Liver (tissue), 9 donors: ENCODE results near the gene ANGEL2. TPM values are rescaled to one million over a fixed set of nuclear protein-coding genes. Genes with fewer than 3 reads are reported as not detected.

Experiments used
- DNase-seq: peaks from one replicate; pipeline ENCODE4 v3.0.0-alpha.2; 2017; ENCODE audit warnings: low spot score
- H3K27ac ChIP-seq, 2 donors: one replicate each; pipeline ENCODE4 v1.7.0; 2013; ENCODE audit warnings: inconsistent platforms in 2 of 2, low read length in 2 of 2, control low read depth in 1 of 2, low read depth in 1 of 2, mild to moderate bottlenecking in 1 of 2
- H3K27me3 ChIP-seq, 4 donors: one replicate each; pipeline versions ENCODE4 v1.6.1 to v1.7.0; 2013; ENCODE audit warnings: low read length in 3 of 4, inconsistent platforms in 1 of 4, mild to moderate bottlenecking in 1 of 4, moderate library complexity in 1 of 4; ENCODE audit not compliant: control insufficient read depth in 4 of 4, insufficient read depth in 4 of 4
- H3K36me3 ChIP-seq, 4 donors: one replicate each; pipeline versions ENCODE4 v1.6.1 to v1.7.0; 2013; ENCODE audit warnings: low read length in 3 of 4, mild to moderate bottlenecking in 3 of 4, low read depth in 1 of 4, moderate library complexity in 1 of 4; ENCODE audit not compliant: control insufficient read depth in 4 of 4, insufficient read depth in 3 of 4
- H3K4me1 ChIP-seq, 4 donors: one replicate each; pipeline versions ENCODE4 v1.6.1 to v1.7.0; 2013; ENCODE audit warnings: low read length in 3 of 4, mild to moderate bottlenecking in 3 of 4, moderate library complexity in 1 of 4; ENCODE audit not compliant: control insufficient read depth in 4 of 4, insufficient read depth in 4 of 4
- H3K4me3 ChIP-seq, 3 donors: one replicate each; pipeline versions ENCODE4 v1.6.1 to v1.7.0; 2013; ENCODE audit warnings: low read length in 3 of 3, control low read depth in 1 of 3, low read depth in 1 of 3, mild to moderate bottlenecking in 1 of 3
- H3K9ac ChIP-seq, 2 donors: one replicate each; pipeline ENCODE4 v1.7.0; 2013; ENCODE audit warnings: low read length in 2 of 2, mild to moderate bottlenecking in 2 of 2, moderate library complexity in 2 of 2, control low read depth in 1 of 2, low read depth in 1 of 2
- H3K9me3 ChIP-seq, 4 donors: one replicate each; pipeline versions ENCODE4 v1.6.1 to v1.7.0; 2013; ENCODE audit warnings: low read length in 3 of 4; ENCODE audit not compliant: control insufficient read depth in 4 of 4
- CTCF ChIP-seq: fragments of 150-350 bp; IDR thresholded peaks from 2 replicates; pipeline ENCODE4 v1.5.1; 2017; ENCODE audit warnings: improper control_type of control experiment, low read depth, low read length; ENCODE audit not compliant: missing input control
- EGR1 ChIP-seq, 2 donors: IDR thresholded peaks; 2 replicates each; pipeline ENCODE4 v1.6.1; 2016 to 2018; ENCODE audit warnings: antibody characterized with exemption in 2 of 2, low read depth in 2 of 2
- FOXA1 ChIP-seq: IDR thresholded peaks from 2 replicates; pipeline ENCODE4 v1.6.1; 2016; ENCODE audit warnings: antibody characterized with exemption
- FOXA2 ChIP-seq: IDR thresholded peaks from 2 replicates; pipeline ENCODE4 v1.6.1; 2016; ENCODE audit warnings: antibody characterized with exemption
- GABPA ChIP-seq, 2 donors: IDR thresholded peaks in 1 of 2; conservative IDR thresholded peaks in 1 of 2; 2 replicates each; pipeline ENCODE4 v1.6.1; 2016; ENCODE audit warnings: antibody characterized with exemption in 2 of 2, mild to moderate bottlenecking in 1 of 2, moderate library complexity in 1 of 2
- HNF4A ChIP-seq, 2 donors: conservative IDR thresholded peaks; 2 replicates each; pipeline ENCODE4 v1.6.1; 2016; ENCODE audit warnings: antibody characterized with exemption in 2 of 2, mild to moderate bottlenecking in 2 of 2
- HNF4G ChIP-seq: IDR thresholded peaks from 2 replicates; pipeline ENCODE4 v1.6.1; 2016; ENCODE audit warnings: antibody characterized with exemption
- RAD21 ChIP-seq, 2 donors: IDR thresholded peaks; 2 replicates each; pipeline ENCODE4 v1.6.1; 2016; ENCODE audit warnings: antibody characterized with exemption in 2 of 2, mild to moderate bottlenecking in 2 of 2
- RXRA ChIP-seq, 2 donors: IDR thresholded peaks; 2 replicates each; pipeline ENCODE4 v1.6.1; 2017 to 2018; ENCODE audit warnings: antibody characterized with exemption in 2 of 2, mild to moderate bottlenecking in 1 of 2
- TAF1 ChIP-seq: conservative IDR thresholded peaks from 2 replicates; pipeline ENCODE4 v1.6.1; 2016; ENCODE audit warnings: antibody characterized with exemption, mild to moderate bottlenecking
- YY1 ChIP-seq: IDR thresholded peaks from 2 replicates; pipeline ENCODE4 v1.6.1; 2016; ENCODE audit warnings: antibody characterized with exemption, mild to moderate bottlenecking
- WGBS: extraction: QIAGEN DNeasy Blood & Tissue Kit; methylation state at CpG from one replicate; pipeline ENCODE4 v1.1.7; 2013; 5-methylcytosine and 5-hydroxymethylcytosine counted together
- polyA plus RNA-seq, 2 donors: library from polyadenylated mRNA; stranded (reverse) in 1 of 2; unstranded in 1 of 2; fragments of 200-250 nt in 1 of 2; fragments of >200 nt in 1 of 2; fragmentation: Nextera tagmentation in 1 of 2; extraction: Ambion mirVana in 1 of 2; gene quantifications; one replicate each; pipeline versions ENCODE4 v1.2.1 to v1.2.3, GENCODE V29; 2013 to 2015
- total RNA-seq, 2 donors: library from RNA; depleted of rRNA; stranded (reverse); fragments of >200 nt; gene quantifications; one replicate each; pipeline ENCODE4 v1.2.3, GENCODE V29; 2014
- TF ChIP-seq, protein P1 (sequence below): IDR thresholded peaks from 2 replicates; pipeline ENCODE4 v1.6.1; 2016; ENCODE audit warnings: antibody characterized with exemption
- TF ChIP-seq, protein P2 (sequence below): IDR thresholded peaks from 2 replicates; pipeline ENCODE4 v1.6.1; 2016; ENCODE audit warnings: antibody characterized with exemption, mild to moderate bottlenecking
- TF ChIP-seq, protein P3 (sequence below): IDR thresholded peaks from 2 replicates; pipeline ENCODE4 v1.6.1; 2016; ENCODE audit warnings: antibody characterized with exemption
- TF ChIP-seq, protein P4 (sequence below): IDR thresholded peaks from 2 replicates; pipeline ENCODE4 v1.6.1; 2016; ENCODE audit warnings: antibody characterized with exemption
- donor health status: healthy.
- donor health status: healthy.
- donor health status: healthy.
- donor health status: healthy.
- donor health status: healthy.

ANGEL2 gene
- total and polyA plus RNA-seq, 4 donors = 8.2 to 31.1 (median 16.4) TPM

DNA sequence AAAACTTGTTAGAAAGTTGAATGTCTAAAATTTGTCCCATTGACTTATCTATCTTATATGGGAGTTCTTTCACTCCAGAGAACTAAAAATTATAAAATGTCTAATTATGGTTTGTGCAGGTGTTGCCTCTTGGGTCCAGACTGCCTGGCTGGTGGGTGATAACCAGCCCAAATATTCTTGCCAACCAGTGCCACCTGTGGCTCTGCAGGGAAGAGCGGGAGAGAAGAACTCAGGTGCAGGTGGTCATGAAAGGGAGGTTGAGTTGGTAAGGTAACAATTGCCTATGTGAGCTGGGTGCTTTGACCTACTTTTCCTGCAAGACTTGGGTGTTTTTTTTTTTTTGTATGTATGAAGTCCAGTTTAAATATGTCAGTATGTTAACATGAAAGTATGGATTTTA, 45.6 kb upstream of the ANGEL2 start:
- Histone ChIP-seq H3K4me3 (no peak overlapping the region), H3K27ac (no peak overlapping the region), H3K27me3 (no peaks in the 10 kb centered on the region), H3K4me1 (no peaks in the 10 kb centered on the region), H3K36me3 (no peaks in the 10 kb centered on the region), H3K9me3 (no peaks in the 10 kb centered on the region), H3K9ac (no peak overlapping the region)
- no peak for DNase-seq
- TF ChIP-seq, protein P1, sequence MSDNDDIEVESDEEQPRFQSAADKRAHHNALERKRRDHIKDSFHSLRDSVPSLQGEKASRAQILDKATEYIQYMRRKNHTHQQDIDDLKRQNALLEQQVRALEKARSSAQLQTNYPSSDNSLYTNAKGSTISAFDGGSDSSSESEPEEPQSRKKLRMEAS = no peak
- 95% methylated on average over 1 of the region's 1 CpG for WGBS

DNA sequence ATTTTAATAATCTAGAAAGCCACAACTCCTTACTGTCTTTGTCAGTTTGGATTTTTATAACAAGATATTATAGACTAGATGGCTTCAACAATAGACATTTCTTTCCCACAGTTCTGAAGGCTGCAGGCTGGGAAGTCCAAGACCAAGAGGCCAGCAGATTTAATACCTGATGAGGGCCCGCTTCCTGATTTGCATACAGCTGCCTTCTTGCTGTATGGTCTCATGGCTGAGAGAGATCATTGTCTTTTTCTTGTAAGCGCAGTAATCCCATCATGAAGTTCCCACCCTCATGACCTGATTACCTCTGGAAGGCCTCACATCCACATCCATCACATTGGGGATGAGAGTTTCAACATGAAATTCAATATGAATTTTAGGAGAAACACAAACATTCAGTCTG, 45.2 kb upstream of the ANGEL2 start:
- no peak for DNase-seq
- WGBS = 98% methylated on average over 2 of the region's 2 CpGs
- H3K27ac ChIP-seq = no peak overlapping the region

More for the DNA sequence above, 45.2 kb upstream of the ANGEL2 start:
- Histone ChIP-seq H3K4me3 (no peak overlapping the region), H3K9ac (no peak overlapping the region), H3K9me3 (no peaks in the 10 kb centered on the region), H3K27me3 (no peaks in the 10 kb centered on the region), H3K36me3 (no peaks in the 10 kb centered on the region), H3K4me1 (peaks cover 0 to under 1% (median under 1%) of the 10 kb centered on the region in 4 donors)
- TF ChIP-seq, protein P1 = no peak
- TF ChIP-seq, protein P2, sequence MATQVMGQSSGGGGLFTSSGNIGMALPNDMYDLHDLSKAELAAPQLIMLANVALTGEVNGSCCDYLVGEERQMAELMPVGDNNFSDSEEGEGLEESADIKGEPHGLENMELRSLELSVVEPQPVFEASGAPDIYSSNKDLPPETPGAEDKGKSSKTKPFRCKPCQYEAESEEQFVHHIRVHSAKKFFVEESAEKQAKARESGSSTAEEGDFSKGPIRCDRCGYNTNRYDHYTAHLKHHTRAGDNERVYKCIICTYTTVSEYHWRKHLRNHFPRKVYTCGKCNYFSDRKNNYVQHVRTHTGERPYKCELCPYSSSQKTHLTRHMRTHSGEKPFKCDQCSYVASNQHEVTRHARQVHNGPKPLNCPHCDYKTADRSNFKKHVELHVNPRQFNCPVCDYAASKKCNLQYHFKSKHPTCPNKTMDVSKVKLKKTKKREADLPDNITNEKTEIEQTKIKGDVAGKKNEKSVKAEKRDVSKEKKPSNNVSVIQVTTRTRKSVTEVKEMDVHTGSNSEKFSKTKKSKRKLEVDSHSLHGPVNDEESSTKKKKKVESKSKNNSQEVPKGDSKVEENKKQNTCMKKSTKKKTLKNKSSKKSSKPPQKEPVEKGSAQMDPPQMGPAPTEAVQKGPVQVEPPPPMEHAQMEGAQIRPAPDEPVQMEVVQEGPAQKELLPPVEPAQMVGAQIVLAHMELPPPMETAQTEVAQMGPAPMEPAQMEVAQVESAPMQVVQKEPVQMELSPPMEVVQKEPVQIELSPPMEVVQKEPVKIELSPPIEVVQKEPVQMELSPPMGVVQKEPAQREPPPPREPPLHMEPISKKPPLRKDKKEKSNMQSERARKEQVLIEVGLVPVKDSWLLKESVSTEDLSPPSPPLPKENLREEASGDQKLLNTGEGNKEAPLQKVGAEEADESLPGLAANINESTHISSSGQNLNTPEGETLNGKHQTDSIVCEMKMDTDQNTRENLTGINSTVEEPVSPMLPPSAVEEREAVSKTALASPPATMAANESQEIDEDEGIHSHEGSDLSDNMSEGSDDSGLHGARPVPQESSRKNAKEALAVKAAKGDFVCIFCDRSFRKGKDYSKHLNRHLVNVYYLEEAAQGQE = no peak
- no peak for TF ChIP-seq HNF4A (conservative IDR thresholded peaks at IDR 0.05)
- TF ChIP-seq CTCF = no peak
- no peak for TF ChIP-seq EGR1 (IDR thresholded peaks at IDR 0.05; ENCODE audit: low read depth in 2 of 2)
- TF ChIP-seq FOXA1 = no peak
- no peak for TF ChIP-seq RAD21 (IDR thresholded peaks at IDR 0.05)
- TF ChIP-seq GABPA (IDR thresholded peaks at IDR 0.05 in 1 of 2, conservative IDR thresholded peaks at IDR 0.05 in 1 of 2) = no peak
- no peak for TF ChIP-seq FOXA2
- no peak for TF ChIP-seq YY1
- TF ChIP-seq TAF1 = no peak
- TF ChIP-seq, protein P3, sequence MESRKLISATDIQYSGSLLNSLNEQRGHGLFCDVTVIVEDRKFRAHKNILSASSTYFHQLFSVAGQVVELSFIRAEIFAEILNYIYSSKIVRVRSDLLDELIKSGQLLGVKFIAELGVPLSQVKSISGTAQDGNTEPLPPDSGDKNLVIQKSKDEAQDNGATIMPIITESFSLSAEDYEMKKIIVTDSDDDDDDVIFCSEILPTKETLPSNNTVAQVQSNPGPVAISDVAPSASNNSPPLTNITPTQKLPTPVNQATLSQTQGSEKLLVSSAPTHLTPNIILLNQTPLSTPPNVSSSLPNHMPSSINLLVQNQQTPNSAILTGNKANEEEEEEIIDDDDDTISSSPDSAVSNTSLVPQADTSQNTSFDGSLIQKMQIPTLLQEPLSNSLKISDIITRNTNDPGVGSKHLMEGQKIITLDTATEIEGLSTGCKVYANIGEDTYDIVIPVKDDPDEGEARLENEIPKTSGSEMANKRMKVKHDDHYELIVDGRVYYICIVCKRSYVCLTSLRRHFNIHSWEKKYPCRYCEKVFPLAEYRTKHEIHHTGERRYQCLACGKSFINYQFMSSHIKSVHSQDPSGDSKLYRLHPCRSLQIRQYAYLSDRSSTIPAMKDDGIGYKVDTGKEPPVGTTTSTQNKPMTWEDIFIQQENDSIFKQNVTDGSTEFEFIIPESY = no peak
- TF ChIP-seq, protein P4, sequence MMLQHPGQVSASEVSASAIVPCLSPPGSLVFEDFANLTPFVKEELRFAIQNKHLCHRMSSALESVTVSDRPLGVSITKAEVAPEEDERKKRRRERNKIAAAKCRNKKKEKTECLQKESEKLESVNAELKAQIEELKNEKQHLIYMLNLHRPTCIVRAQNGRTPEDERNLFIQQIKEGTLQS = no peak
- TF ChIP-seq HNF4G = no peak
- TF ChIP-seq RXRA (IDR thresholded peaks at IDR 0.05) = no peak
